Measurements from ENCODE around the gene SYCE1L.
"Not testable (repeated sequence)": the region's sequence is repeated elsewhere in the genome, so short reads cannot be mapped to it uniquely, and the experiment has no call there.

Gene SYCE1L

DNA sequence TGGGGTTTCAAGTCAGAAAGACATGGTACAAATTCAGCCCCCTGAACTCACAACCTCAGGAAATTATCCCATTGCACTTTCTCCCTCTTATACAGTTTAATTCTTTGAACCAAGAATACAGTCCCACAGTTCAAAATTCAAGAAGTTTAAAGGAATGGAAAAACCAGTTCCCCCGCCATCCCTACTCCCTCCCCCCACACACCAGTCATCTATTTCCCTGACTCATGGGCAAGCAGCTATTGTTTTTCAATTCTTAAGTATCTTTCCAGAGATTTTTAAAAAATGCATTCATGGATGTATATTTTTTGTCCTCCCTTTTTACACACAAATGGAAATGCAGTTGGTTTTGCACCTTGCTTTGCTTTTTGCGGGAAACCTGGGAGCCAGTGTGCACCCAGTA lies 7.3 kb downstream of the SYCE1L start:
- no peak for DNase-seq (ENCODE audit: low spot score)

DNA sequence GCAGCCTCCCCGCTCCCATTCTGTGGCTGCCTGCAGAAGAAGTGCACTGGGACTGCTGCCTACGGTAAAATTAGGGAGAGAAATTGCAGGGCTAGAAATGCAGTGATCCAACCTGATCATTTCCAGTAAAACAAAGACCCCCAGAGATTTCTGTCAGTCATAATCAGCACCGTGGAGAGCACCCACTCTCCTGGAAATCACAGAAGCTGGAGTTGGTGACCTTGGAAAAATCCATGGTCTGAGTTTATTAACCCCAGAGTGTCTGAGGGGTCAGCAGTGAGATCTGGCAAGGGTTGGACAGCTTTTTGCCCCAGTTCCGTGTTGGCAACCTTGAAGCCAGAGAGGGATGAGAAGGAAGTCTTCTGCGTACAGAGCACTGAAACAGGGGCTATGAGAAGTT lies 7.8 kb downstream of the SYCE1L start:
- DNase-seq (ENCODE audit: low spot score) = no peak

GRCh38 chr16:77208382-77208781 lies 9.2 kb downstream of the SYCE1L start:
- no peak for DNase-seq (ENCODE audit: low spot score)

GRCh38 chr16:77211880-77212740 lies 12.9 kb downstream of the SYCE1L start:
- peak; percentile 88 for DNase-seq (ENCODE audit: low spot score)

- peak; percentile 79 for DNase-seq (ENCODE audit: low spot score)
Measured at GRCh38 chr16:77212741-77213541, 13.7 kb downstream of the SYCE1L start.

GRCh38 chr16:77213542-77214106 lies 14.4 kb downstream of the SYCE1L start:
- no peak for DNase-seq (ENCODE audit: low spot score)

DNA sequence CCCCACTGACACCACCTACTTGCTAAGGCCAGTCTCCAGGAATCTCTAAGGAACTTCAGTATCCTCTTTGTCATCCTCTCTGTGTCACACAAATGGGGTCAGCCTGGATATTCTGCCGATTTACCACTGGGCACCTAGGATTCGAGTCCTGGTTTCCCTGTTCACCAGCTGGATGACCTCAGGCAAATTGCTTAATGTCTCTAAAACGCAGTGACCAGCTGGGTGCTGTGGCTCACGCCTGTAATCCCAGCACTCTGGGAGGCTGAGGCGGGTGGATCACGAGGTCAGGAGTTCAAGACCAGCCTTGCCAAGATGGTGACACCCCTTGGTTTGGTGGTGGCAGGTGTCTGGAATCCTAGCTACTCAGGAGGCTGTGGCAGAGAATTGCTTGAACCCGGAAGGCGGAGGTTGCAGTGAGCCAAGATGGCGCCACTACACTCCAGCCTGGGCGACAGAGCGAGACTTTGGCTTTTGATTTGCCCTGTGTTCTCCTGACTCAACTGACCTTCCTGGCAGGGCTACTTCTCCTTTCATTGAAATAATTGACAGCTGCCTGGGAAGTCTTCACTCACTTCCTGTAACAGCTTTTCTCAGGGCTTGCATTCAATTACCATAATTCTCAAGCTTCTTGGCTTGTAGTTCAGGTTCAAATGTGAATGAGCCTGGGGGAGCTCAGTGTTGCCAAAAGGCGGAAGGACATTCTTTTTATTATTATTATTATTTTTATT lies 15.4 kb downstream of the SYCE1L start:
- no peak for DNase-seq (ENCODE audit: low spot score)

GRCh38 chr16:77219437-77219836 lies 20.2 kb downstream of the SYCE1L start:
- DNase-seq (ENCODE audit: low spot score) = no peak

DNA sequence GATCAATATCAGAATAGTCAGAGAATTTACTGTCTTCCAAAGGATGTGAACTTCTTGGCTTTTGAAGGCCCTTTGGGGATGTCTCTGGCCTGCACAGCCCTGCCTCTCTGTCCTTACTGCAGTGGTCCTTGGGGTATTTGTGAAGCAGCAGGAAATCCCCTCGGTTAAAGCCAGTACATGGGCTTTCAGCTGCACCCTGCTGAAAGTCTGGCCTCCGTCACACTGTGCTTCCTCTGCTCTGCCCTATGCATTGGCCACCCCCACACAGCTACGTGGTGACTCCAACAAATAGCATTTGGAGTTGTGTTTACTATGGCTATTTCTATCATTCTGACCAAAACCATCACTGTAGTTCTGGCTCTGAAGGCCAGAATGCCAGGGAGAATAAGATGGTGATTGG lies 21.2 kb downstream of the SYCE1L start:
- no peak for DNase-seq (ENCODE audit: low spot score)

DNA sequence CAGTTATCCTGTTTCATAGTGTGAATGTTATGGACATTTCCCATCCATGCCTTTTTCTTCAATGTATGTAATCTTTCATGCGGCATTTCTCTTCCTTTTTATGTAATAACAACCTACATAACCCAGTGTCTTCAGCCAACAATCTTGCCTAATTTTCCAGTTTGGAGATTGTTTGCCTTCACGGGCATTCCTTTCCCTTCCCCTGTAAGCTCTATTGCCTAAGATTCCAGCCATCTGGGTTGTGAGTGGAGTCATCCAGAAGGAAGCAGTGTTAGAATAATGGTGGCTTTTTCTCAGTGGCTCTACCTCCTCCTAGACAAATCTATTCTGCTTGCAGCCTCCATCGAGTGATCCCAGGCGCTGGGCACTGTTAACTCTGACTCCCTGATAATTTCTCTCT lies 22.3 kb downstream of the SYCE1L start:
- no peak for DNase-seq (ENCODE audit: low spot score)

DNA sequence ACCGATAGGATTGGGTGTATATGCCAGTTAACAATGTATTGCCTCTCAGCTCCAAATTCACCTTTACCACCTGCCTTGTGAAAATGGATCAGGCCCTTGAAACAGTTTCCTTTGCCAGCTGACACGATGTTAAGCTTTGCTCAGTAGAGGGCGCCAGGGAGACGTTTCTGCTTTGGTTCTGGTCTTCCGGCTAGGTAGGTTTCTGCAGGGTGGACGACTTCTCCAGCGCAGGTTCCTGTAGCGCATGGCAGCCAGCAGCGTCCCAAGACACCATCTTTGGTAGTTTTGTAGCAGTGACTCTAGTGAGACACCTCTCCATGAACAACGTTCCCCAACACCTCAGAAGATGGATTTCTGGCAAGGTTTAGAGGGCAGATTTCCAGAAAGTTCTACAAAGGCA lies 24.0 kb downstream of the SYCE1L start:
- peak; percentile 49 for DNase-seq (ENCODE audit: low spot score)

DNA sequence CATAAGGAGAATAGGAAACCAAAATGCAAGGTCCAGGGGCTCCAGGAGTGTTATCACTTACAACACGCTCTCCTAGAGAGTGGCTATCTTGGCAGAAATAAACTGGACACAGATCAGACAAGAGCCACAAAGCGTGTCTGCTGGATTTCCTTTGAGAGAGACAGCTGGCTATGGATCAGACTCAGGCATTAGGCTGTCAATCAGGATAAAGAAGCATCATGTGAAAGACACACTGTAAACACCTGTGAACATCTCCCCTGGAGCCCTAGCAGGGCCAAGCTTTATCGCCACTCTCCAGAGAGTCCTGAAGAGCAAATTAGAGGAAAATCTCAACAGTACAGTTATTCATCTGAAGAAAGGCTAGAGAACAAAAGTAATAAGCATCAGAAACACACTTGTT lies 26.0 kb downstream of the SYCE1L start:
- no peak for DNase-seq (ENCODE audit: low spot score)

GRCh38 chr16:77227745-77228144 lies 28.5 kb downstream of the SYCE1L start:
- no peak for DNase-seq (ENCODE audit: low spot score)

DNA sequence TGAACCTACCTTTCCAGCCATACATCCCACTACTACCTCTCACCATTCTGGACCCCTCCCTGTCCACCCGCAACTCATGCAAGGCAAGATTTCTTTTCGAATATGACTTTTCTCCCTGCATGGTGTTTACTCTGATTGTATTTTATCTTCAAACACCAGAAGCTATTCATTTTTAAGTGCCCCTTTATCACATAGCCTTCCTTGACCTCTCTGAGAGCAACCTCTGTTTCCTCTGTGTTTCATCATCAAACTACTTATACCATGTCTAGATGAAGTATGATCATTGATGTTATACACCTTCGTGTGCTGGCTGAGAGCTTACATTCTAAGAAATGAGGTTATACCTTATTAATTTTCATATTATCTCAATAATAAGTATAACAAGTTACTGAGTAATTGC lies 31.8 kb downstream of the SYCE1L start:
- DNase-seq (ENCODE audit: low spot score) = no peak

DNA sequence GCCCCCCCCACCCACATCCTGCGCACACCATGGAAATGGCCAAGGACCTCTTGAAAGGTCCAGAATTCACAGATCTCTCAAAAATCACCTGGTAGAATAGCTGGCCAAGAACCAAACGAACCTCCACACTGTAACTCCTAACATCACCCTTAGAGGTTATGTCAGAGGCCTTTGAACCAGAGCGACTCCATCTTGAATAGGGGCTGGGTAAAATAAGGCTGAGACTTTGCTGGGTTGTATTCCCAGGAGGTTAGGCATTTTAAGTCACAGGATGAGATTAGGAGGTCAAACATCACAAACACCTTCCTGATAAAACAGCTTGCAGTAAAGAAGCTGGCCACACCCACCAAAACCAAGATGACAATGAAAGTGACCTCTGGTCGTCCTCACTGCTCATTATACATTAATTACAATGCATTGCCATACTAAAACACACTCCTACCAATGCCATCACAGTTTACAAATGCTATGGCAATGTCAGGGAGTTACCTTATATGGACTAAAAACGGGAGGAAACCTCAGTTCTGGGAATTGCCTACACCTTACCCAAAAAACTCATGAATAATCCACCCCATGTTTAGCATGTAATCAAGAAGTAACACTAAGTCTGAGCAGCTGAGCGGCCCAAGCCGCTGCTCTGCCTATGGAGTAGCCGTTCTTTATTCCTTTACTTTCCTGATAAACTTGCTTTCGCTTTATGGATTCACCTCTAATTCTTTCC lies 34.8 kb downstream of the SYCE1L start:
- no peak for DNase-seq (ENCODE audit: low spot score)

GRCh38 chr16:77234611-77235010 lies 35.4 kb downstream of the SYCE1L start:
- DNase-seq (ENCODE audit: low spot score) = no peak

DNA sequence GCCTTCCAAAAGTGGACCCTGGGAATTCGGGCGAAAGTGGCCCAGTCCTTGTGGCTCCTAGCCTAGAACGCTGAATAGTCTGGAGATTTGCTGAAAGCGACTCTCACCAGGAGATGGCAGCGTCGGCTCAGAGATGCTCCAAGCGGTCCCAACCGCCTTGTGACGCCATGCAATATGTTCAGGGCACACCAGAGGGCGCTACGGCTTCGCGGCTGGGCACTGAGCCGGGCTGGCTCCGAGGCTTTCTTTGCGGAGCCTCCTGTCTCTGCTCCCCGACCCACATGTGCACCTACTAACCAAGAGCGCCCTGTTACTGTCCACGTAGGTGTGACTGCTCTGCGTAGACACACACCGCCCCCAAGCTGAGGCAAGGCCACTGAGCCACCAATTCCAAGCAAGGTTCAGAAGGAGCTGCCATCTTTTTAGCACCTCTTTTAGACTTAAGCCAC lies 36.9 kb downstream of the SYCE1L start:
- peak; percentile 76 for DNase-seq (ENCODE audit: low spot score)

DNA sequence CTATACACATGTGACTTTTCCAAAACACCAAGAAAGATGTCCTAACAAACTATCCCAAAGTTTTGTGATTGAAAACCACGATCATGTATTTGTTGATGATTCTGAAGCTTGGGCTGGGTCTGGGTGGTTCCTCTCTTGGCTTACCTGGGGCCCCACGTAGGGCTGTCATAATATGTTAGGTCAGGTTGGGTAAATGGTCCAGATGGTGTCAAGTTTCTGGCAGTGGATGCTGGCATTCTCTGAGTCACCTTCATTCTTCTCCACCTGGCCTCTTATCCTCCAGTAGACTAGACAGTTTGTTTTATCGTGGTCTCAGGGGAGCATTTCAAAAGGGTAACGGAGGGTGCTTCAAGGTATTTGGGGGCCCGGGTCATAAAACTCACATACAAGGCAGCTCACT lies 39.4 kb downstream of the SYCE1L start:
- DNase-seq (ENCODE audit: low spot score) = no peak

- DNase-seq (ENCODE audit: low spot score) = not testable (repeated sequence)
Measured at GRCh38 chr16:77242471-77242870, 43.3 kb downstream of the SYCE1L start.

GRCh38 chr16:77246150-77246549 lies 46.9 kb downstream of the SYCE1L start:
- no peak for DNase-seq (ENCODE audit: low spot score)

DNA sequence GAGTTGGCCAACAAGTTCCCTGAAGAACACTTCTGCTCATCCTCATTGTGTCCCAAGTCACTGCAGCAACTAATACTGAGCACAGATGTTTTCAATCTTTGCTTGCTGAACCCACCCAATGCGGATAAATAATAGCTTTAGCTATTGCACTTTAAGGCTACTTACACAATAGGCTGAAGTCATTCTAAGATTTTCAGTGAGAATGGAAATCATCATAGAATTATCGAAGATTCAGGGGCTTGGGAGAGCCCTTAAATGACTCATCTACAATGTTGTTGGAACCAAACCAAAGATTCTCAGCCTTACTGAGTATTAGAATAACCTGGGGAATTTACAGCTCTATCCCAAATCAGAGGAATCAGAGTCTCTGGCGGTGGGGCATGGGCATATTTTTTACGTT lies 51.2 kb downstream of the SYCE1L start:
- DNase-seq (ENCODE audit: low spot score) = no peak

All from HuH-7 (cell line).